NCI-H526 (cell line): ENCODE measurements around the gene XKR8.
A peak's percentile ranks its signal among the peaks of the same experiment; 100 is the strongest.

Experiments
- DNase-seq, 2 experiments: peaks; one replicate each; lab custom pipeline; 2025; lab: John Stamatoyannopoulos, UW

XKR8 gene

DNA sequence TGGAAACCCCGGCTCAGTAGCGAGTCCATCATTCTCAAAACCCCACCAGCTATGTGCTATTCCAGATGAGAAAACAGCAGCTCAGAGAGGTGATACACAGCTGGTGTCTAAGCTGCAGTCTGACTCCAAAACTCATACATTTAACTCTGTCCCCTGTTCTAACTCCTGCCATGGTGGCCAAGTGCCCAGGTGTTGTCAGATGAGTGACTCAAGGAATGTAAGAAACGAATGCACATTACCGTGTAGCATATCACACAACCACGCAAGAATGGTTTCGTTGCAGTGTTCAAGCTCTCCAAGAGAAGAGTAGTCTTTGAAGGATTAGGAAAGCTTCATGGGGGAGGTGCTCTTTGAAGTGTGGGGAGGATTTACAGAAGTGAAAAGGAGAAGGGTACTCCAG lies 4.7 kb upstream of the XKR8 start:
- DNase-seq = no peak

DNA sequence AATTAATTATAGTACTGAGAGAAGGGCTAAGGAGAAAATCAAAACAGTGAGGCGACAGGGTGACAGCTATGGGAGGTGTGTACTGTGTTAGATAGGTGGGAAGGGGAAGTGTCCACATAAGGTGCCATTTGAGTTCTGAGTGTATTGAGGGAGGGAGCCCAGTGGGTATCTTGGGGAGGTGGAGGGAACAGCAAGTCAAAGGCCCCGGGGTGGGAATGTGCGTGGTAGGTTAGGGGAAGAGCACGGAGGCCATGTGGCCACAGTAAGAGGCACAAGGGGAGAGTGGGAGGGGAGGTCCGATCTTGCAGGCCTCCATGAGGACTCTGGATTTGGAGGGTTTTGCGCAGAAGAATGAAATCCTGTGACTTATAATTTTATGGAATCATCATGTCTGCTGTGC lies 3.0 kb upstream of the XKR8 start:
- DNase-seq = no peak

DNA sequence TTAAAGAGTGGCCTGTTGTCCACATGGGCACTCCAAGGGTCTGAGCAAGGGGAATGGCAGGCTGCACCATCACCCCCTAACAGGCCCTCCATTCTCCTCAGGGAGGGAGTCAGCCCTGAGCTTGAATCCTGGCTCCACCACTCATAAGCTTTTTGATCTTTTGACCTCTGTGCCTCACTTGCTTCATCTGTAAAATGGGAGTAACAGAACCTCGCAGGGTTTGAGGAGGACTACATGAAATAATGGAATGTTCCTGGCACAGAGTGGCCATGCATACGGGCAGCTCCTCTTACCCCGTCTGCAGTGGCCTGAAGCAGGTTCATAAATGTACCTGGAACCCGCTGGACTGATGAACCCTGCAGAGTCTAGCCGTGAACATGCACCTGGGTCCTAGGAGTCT lies 2.1 kb upstream of the XKR8 start:
- no peak for DNase-seq

DNA sequence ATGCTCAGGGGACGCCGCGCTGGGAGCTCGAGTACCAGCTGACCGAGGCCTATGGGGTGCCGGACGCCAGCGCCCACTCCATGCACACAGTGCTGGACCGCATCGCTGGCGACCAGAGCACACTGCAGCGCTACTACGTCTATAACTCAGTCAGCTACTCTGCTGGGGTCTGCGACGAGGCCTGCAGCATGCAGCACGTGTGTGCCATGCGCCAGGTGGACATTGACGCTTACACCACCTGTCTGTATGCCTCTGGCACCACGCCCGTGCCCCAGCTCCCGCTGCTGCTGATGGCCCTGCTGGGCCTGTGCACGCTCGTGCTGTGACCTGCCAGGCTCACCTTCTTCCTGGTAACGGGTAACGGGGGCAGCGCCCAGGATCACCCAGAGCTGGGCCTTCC lies 1.3 kb upstream of the XKR8 start:
- no peak for DNase-seq

DNA sequence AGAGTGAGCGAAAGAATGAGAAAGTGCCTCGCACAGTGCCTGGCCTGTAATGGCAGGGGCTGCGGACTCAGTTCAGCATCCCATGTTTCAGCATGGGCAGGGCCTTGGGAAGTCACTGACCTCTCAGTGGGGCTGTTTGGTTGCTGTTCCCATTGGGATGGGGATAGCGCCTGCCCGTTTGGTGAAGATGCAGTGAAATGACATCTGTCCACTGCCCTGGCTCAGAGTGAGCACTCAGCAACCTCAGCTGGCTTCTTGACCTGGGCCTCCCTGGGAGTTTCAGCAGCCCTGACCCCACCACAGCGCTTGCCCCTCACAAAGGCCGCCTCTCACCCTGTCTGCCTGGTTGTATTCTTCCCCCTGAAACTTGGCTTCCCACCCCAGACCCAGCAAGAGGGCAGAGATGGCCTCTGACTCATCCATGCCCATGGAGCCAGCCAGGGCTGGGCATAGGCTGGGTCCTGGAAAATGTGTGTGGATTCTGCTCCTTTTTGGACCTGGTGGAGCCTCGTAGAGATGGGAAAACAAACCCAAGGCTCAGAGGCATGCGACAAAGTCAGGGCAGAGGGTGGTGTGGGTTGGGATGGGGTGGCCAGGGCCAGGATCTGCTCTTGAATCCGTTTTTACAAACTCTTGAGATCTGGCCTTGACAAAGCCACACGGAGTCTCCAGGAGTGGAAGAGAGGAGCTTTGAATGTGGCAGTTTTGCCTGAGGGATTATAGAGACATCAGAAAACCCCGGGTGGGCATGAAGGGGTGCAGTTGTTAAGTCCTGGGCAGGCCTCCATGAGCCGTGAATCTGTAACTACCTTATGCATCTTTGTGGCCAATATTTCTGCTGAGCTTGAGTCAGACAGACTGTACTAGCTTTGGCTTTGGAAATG lies 1.2 kb downstream of the XKR8 start:
- no peak for DNase-seq

DNA sequence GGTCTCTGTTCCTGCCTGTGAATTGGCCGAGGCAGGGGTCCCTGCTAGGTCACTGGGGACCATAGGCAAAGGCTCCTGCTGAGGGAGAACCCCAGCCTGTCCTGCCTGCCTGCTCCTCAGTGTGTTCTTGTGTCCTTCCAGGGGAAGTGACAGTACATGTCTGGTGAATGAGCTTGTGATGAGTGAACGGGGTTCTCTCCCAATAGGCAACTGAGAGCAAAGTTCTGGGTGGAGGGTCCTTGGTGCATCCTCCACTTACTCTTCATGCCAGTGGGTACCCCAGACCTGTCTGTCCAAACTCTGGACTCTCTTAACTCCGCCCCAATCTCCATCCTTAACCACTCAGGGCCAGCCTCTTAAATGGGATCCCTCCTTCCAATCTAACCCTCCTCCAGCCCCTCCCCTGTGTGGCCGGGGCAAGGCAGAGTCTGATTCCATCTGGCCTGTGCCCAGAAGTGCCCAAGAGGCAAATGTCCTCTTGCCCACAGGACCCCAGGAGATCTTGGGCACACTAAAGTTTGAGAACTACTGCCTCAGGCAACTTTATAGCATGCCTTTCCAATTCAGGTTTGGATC lies 2.0 kb downstream of the XKR8 start:
- peak in 1 of 2 experiments; percentile 8 for DNase-seq

DNA sequence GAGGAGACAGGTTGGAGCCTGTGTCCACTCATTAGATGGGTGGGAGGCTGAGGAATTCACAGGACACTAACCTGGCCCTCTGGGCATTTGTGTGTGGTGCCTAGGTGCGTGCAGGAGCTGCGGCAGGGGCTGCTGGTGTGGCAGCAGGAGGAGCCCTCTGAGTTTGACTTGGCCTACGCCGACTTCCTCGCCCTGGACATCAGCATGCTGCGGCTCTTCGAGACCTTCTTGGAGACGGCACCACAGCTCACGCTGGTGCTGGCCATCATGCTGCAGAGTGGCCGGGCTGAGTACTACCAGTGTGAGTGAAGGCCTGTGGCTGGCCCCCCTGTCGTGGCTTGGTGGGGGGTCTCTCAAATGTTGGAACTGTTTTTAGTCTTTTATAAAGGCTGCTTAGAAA lies 3.6 kb downstream of the XKR8 start:
- DNase-seq = no peak

DNA sequence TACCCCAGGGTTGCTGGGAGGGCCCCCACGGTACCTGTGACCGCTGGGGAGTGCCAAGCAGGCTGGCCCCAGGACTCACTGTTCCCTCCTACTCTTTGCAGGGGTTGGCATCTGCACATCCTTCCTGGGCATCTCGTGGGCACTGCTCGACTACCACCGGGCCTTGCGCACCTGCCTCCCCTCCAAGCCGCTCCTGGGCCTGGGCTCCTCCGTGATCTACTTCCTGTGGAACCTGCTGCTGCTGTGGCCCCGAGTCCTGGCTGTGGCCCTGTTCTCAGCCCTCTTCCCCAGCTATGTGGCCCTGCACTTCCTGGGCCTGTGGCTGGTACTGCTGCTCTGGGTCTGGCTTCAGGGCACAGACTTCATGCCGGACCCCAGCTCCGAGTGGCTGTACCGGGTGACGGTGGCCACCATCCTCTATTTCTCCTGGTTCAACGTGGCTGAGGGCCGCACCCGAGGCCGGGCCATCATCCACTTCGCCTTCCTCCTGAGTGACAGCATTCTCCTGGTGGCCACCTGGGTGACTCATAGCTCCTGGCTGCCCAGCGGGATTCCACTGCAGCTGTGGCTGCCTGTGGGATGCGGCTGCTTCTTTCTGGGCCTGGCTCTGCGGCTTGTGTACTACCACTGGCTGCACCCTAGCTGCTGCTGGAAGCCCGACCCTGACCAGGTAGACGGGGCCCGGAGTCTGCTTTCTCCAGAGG lies 6.8 kb downstream of the XKR8 start:
- DNase-seq = no peak

DNA sequence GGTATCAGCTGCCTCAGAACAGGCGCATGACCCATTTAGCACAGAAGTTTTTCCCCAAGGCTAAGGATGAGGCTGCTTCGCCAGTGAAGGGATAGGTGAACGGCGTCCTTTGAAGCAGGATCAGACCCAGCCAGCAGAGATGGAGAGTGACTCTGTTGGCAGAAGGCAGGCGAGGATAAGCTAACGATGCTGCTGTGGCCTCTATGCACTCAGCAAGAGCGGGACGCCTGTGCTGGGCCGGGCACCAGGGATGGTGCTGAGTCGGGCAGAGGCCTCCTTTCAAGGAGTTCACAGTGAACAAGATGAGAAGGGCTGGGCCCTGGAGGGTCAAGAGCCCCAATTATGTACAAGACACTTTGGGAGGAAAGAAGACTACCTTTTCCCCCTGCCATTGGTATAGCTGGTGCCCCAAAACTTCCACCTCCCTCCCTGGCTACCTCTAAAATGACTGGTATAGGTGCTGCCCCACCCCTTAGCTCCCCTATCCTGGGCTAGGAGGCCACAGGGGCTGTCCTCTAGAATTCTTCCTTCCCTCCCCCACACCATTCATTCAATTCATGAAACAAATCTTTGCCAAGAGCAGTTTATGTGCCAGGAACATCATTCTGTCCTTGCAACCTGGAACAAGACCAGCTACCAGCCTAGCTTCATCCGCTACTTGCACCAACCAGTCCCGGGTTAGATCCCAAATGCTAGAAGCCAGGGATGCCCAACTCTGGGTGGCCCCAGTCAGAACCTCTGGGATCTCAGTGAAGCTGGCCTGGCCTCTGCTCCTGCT lies 7.5 kb downstream of the XKR8 start:
- no peak for DNase-seq

DNA sequence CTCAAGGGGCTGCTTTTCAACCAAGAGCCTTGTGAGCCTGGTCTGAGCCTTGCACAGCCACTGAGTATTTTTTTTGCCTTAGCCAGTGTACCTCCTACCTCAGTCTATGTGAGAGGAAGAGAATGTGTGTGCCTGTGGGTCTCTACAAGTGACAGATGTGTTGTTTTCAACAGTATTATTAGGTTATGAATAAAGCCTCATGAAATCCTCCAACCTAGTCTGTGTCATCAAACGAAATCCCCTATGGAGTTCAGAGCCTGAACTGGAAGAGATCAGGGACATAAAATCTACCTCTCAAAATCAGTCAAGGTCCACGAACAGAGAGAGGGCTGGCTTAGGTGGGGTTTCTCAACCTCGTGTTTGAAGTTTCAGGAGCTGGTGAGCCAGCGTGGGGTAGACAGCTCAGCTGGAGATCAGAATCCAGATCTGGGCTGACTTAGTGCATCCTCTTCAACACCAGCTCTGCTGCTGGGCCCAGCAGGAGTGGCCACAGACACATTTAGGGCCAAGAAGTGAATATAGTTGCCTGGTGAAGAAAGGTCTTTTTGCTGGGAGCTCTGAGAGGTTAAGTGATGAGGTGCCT lies 8.2 kb downstream of the XKR8 start:
- no peak for DNase-seq

DNA sequence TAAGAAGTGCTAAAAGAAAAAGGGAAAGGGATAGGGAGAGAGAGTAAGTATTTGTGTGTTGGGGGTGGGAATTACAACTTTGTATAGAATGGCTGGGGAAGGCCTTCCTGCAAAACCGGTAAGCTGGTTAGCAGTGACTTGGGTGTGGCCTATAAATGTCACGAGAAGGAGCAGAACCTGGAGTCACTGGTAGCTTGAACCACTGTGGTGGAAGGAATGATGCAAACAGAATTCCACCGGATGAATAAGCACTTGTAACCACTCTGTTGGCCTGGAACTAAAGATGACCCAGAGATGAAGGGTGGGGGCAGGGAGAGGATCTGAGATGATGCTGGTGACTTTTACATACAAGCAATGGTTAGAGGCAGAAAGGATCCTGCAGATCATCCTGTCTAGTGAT lies 8.9 kb downstream of the XKR8 start:
- DNase-seq = no peak

DNA sequence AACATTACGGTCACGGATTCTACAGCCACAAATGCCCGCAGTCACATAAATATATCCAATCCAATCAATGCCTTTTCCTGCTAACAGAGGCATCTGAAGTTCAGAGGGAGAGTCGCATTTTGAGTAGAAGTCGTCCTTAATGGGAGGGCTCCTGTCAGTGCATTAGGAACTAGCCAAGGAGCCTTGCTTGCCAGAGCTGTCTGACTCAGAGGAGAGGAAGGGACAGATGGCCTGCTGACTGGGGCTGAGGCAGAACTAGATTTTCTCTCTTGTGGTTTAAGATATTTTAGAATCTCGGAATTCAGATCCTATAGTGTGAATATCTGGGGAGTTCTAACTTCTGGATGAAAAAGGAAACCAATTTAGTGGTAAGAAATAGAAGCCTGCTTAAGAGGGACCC lies 10.6 kb downstream of the XKR8 start:
- no peak for DNase-seq

DNA sequence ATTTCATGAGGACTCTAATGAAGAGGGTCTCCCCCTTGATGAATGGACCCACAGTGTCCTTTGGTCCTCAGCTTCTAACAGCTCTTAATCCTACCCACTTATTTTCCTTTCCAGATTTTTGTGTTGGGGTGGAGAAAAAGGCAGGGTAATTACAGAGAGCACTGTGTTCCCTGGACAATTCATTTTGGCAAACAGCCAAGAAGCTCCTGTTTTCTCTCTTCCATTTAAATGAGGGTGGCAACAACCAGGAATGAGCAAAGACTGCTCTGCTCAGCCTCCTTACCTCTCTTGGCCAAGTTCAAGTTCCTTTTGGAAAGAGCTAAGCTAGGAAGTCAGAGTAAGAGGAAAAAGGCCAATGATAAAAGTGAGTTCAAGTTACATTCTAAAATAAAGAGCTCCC lies 11.9 kb downstream of the XKR8 start:
- DNase-seq = peak in 1 of 2 experiments; percentile 18

DNA sequence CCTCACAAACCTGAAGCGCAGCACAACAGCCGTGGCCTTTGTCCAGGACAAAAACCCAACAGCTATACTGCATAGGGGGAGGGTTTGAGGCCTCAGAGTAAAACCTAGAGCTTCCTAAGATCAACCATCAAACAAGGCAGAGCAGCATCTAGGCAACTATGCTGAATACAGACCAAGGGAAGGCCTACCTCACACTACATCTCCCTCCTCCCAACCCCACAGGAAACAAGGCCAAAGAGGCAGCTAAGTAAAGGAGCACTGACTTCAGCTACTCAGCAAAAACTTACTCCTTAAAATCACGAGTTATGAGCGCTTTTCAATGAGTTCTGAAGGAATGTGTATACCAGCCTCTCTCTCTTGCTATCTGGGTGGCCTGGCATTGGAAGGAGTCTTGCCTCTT lies 12.4 kb downstream of the XKR8 start:
- no peak for DNase-seq

DNA sequence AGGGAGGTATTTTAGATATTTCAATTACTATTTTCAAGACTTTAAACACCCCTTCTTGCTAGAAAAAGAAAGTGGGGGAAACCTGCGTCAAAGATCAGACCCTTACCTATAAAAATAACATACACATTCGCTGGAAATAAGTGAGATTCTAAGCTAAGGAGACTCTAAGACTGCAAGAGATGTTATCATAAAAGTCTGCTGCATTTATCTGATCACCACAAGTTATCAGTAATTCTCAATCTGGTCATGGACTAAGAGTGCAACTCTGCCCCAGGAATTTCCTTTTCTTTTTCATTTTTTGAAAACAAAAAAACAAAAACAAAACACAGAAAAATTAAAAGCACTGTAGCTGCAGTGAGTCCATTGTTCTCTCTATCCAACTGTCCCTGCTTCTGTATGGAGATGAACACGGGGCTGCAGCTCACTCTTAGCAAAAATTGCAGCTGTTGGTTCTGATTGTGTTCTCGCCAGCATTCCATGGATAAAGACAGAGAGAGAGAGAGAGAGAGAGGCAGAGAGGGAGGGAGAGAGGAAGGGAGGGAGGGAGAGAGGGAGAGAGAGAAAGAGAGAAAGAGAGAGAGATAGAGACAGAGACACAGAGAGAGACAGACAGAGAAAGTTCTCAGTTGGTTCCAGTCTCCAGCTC lies 14.1 kb downstream of the XKR8 start:
- DNase-seq = no peak

DNA sequence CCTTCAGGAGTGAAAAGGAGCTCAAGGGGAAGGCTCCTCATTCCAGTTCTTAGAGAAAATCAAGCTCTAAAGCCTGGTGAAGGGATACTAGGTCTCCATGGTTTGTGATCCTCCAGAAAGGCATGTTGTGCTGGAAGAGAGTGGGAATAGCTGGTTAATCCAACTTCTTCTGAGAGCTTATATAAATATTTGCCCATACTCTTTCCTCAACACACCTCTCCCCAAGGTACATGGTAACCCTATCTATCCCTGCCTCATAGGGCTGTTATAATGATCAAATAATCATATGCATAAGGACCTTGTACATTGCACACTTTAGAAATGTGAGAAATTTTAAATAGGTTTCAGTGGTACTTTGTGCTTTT lies 14.6 kb downstream of the XKR8 start:
- no peak for DNase-seq

DNA sequence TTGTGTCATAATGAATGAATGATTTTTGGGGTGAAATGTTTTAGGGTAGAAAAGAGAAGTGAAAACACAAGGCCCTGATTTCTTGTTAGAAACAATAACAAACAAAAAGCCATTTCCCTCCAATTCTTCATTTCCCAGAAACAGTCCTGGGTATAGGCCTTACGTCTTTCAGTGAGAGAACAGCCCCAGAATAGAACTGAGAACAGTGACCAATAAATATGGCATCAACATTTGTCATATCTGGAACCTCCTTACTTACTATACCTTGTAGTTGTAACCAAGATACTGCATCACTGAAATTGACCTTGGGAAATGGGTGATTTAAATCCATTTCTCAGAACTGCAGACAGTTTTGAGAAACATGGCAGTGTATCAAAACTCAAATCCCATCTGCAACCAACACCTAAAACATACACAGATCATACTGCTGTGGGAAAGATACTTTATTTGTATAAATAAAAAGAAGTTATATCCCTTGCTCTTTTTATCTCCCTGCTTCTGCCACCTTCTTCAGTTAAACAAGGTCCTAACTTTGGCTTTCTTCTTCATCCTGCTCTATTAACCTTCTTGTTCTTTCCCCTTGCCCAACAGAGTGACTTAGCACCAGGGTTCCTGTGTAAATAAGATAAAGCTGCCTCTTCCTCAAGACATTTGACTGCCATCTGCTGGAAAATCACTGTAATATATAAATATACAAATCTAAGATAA lies 19.5 kb downstream of the XKR8 start:
- DNase-seq = peak in 1 of 2 experiments; percentile 32

DNA sequence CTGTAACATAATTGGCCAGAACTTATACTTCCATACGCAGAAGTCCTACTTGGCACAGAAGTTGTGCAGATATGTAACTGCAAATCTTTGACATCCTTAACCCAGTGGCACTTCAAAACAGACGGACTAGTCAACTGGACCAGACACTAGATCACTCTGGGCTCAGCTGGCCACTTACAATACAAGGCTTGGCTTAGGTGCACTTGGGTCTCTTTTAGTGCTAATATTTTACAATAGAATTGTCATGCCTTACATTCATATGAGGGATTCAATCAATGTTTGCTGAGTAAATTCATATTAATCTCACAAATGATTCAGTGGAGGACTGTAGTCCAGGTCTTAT lies 20.1 kb downstream of the XKR8 start:
- DNase-seq = no peak

DNA sequence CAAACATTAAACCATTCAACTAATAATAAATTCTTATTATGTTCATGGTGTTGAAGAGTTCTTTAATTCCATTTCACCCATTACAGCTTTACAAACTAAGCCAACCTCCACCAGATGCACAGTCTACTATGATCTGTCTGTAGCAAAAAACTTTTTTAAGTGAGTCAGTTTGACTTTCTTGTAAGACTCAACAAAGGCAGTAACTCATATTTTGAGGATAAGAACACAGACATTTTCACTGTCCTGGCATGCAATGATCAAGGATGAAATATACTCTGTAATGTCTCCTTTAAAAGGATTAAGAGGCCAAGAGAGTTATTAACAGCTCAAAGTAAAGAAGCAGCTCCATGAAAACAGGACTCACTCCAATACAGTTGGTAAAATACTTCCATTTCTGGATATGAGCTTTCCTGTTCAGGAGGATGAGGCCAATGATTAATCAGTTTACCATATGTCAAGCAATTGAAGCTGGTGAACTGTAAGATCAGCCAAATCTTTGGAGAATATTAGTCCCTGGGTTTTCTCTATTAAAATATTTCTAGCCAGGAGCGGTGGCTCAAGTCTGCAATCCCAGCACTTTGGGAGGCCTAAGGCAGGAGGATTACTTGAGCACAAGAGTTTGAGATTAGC lies 20.6 kb downstream of the XKR8 start:
- DNase-seq = no peak

DNA sequence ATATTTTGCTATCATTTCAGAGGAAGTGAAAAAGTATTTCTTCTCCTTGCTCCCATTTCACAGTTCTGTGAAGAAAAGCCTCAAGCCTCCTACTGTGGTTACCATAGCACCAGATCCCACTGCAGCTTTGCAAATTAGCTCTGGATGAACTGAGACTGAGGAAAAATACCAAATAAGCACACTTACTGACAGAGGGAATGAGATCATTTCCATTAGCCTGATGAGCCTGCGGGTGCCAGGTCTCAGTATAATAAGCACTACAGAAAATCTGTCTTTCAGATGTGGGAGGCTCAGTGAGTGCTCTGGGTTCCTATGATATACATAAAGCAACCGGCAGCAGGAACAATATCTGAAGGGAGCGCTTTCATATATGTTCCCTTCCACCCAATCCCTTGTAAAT lies 21.4 kb downstream of the XKR8 start:
- DNase-seq = no peak
